Renal cortical epithelial cell (primary cell): ENCODE measurements around the gene RAB8B. TPM values are rescaled to one million over a fixed set of nuclear protein-coding genes. Genes with fewer than 3 reads are reported as not detected.

ENCODE experiments used
- DNase-seq: peaks from one replicate; pipeline ENCODE4 v3.0.0-alpha.2; 2011; ENCODE audit warnings: low read depth
- total RNA-seq: library from RNA; depleted of rRNA; stranded (reverse); fragments of >200 nt; gene quantifications from 2 replicates; pipeline ENCODE4 v1.2.3, GENCODE V29; 2014

RAB8B gene
- total RNA-seq, 1 donor from 2014 or later, result 54.8 TPM

DNA sequence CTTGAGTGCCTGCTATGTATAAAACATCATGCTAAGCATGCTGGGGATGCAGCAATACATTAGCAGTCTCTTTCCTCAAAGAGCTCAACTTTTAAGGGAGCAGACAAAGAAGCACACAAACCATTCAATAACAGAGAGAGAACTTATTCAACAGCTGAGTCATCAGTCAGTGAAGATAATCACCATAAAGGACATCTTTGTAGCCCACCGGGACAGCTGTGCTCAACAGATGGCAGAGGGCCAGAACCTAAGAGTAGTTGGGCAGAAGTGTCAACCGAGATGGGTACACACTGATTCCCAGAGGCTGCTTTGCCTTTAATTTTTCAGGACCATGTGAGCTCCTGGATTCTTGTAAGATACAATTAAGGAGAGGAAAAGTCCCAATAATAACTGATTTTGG lies 4.2 kb upstream of the RAB8B start:
- DNase-seq, result no peak

DNA sequence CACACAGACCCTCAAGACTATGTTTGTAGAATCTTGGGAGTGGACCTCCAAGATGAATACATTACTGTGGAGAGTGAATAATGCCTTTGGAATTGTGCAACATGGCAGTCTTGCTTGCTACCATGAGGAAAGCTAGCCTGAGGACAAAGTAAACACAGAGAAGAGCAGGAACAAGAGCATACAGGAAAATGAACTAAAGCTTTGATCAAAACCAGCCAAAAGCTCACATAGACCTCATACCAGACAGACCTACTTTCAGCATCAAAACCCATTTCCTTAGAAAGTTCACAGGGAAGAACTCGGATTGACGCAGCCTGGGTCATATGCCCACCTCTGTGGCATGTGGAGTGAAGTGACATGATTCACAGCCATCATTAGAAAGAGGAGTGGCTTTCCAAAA lies 3.3 kb upstream of the RAB8B start:
- peak; percentile 88 for DNase-seq

DNA sequence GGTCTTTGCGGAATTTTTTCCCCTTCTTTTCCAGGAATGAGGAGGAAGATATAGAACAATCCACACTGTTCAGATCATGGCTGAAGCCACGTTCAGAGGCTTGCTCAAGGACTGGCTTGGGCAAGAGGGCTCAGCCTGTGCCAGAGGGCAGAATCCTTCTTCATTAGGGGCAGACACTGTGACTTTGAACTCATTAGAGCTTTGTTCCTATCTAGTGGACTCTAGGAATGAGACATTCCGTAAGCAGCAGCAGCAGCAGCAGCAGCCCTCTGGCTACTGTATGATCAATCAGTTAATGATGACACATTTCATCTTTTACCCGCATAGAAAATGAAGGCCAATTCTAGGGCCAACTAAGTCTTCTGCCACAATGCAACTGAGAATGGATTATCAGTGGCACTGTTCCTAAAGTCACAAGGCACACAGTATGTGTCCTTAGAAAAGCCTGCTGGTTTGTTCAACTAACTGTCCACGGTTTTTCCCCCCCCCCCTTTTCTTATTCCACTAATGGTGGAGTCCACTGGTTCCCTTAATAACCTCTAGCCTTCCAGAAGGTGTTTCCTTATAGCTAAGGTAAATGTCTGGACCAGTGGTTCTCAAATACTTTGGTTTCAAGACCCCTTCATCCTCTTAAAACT lies 1.7 kb upstream of the RAB8B start:
- DNase-seq, result peak; percentile 50

DNA sequence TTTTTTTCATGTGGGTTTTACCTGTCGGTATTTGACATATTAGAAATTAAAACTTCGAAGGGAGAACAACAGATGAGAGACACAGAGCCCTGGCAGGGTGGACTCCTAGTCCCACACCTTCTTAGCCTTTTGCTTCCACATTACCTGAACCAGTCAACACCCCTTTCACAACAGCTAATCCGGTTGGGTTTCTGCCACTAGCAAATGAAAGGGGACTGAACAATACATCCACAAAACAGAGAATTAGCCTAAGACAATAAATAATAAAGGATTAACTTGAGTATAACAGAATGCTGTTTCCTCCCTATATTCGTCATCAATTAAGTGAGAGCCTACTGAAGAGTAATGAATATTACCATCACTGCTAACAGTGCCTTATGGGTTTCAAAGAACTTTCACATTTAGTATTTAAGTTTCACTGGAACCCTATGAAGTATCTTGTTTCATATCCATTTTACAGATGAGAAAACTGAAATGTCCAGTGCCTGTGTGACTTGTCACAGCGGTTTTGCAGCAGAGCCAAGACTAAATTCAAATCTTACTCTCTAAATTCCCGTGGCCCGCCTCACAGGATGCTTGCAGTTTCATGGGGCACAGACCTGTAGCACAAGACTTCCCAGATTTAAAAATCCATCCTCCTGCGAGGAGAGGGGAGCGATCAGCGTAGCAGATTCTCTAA lies 1.0 kb upstream of the RAB8B start:
- DNase-seq, result no peak

DNA sequence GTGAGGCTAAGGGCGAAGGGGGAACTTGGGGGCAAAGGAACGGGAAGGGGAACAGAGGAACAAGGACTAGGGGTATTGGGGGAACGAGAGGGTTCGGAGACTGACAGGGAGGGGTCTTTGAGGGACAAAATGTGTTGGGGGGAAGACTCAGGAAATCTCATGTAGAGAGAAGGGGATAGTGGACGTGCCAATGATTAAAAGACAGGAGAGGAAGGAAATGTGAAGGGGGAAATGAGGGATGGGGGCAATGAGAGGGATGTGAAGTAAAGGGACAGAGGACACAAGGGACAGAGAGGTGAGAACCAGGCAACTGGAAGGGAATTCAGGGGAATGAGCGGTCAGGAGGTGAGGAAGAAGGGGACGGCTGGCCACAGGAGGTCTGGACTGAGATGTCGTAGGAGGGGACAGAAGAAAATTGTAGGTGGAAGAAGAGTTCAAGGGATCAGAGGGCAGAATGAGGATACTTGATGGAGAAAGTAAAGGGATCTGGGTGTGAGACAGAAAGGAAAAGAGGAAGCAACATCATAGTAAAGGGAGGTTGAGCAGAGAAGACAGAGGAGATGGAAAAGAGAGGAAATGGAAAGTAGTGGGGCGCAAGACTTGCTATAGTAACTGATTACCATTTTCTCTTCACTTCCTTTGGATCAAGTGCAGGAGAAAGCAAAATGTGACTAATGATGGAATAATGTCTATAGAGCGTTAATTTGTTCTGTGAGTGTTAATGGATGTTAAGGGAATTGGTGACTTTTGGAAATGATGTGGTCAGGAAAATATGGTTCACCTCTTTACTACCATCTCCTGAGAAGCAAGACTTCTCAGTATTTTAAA lies 749 bp downstream of the RAB8B start:
- DNase-seq, result peak; percentile 70

DNA sequence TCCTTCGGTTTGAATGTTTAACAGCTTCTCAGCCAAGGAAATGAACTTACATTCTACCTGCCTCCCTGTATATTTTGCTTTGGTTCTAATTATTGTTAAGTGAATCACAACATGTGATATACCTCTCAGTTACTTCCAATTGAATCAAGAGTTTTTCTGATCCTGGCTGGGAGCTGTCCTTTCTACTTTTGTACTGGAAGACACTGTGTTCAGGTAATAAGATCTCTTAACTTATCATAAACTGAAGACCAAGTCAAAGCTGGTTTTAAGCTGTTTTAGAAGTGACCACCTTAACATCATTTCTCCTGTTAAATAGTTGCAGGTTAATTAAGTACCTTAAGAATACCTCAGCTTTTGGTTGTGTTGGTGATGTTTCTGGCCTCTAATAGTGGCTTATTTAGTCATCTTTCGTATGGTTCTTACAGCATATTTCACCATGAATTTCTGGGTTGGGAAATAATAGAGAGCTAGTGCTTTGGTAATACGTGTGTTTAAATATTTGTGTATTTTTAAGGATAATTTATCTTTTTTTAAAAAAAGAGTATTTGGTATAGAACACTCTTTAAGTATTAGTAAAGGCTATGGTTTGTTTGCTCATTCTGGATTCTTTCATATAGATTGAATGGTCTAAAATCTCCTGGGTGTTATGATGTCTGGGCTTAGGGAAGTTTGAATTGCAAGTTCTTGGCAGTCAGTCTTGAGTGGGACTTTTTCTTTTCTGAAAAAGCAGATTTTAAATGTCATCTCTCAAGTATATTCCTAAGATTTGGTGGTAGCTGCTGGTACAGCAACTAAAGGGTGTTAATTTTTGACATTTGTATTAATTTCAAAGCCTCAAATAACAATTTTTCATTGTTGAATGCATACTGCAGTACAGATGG lies 1.6 kb downstream of the RAB8B start:
- no peak for DNase-seq

DNA sequence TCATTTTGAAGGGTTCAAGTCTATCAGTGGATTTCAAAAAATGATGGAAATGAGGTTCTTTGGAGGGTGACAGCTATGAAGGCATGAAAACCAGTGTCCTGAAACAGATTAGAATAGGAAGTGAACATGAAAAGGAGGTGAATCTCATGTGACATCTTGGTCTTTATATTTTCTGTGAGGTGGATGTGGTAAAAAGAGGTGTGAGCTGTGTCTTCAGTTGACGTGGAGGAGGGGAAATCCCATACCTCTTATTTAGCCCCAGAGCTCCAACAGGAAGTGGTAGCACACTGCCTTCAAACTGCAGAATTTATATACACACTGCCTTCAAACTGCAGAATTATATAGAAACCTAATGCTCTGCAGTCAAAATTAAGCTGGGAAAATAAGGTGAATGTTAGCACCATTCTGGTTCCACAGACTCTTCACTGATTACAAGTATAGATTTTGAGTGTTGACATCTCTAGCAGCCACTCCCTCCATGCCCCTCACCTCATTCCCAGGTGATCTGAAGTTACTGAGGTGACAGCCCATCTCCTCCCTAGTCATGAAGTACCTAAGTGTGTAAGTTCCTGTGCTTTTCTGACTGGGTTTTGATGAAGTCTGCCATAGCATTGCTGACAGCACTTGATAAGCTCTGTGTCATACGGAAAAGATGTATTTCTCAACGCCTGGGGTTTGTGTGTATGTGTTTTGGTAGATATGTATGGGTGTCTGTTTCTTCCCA lies 2.7 kb downstream of the RAB8B start:
- DNase-seq, result no peak

DNA sequence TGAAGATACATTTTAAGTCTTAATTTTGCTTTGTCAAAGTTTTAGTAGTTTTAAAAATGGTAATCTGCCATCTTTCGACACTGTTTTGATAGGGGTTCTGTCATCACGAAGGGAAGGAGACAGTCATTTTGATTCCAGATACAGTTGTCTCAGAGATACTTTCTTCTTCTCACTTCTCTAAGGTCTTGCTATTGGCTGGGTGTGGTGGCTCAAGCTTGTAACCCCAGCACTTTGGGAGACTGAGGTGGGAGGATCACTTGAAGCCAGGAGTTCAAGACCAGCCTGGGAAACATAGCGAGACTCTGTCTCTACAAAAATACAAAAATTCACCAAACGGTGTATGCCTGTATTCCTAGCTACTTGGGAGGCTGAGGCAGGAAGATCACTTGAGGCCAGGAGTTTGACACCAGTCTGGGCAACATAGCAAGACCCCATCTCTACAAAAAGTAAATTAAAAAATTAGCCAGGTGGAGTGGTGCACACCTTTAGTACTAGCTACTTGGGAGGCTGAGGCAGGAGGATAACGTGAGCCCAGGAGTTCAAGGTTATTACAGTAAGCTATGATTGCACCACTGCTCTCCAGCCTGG lies 3.3 kb downstream of the RAB8B start:
- no peak for DNase-seq

DNA sequence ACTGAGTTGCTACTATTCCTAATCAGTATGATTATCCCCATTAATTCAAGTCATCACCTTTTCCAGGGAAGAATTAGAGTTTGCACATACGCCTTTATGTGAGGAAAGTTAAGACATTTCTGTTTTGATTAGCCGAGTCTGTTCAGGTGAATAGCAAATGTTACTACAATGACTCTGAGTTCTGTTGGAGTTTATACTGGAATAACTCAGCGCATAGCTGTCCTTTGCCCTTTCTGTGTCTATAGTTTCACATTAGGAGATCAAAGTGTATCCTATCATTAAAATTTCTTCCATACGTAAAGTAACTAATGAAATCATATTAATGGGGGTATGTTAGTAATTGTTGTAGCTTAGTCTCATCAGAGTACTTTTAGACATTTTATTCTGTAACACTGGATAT lies 4.9 kb downstream of the RAB8B start:
- DNase-seq, result no peak

DNA sequence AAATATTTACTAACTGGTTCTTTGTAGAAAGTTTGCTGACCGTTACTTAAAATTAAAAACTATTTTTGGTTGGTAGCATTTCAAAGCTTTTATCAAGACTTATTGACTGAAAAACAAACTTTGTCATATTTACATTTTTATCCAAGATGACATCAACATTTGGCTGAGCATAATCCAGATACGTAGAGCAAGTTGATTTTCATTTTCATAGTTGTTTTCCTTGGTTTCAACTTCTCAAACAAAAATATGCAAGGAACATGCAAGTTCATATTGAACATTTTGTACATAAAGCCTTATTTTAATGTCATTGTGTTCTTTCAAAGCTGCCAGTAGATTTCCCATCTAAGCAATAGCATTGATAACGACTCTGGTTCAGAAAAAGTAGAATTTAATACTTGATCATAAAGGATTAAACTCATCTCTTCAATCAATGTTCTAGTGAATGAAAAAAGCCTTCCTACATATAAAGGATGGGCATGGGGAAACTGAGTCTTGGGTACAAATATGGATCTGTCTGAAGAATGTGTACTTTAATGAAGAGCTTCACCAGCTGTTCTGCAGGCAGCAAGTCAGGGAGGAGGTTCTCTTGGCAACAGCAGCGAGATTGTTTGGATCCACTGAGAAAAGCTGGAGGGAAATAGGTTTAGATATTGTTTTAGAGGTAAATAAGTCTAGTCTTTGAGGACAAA lies 5.6 kb downstream of the RAB8B start:
- no peak for DNase-seq

DNA sequence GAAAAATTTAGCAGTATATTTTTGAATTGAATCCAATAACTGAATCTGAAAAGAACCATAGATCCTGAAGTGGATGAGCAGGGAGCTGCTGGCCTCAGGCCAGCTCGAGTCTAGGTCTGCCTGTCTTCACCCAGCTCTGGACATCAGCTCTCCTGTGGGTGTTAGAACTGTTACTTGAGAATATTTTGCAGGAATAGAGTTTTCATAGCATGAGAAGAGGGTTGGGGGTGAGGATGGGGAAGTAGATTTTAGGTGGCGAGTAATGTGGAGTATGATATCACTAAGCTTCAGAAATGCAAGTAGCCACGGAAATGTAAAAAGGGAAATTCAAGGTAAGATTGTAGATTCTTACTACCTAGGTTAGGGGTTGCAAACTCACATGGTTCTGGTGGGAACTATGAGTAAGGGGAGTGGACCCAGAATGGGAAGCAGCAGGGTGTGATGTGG lies 6.2 kb downstream of the RAB8B start:
- DNase-seq, result no peak

DNA sequence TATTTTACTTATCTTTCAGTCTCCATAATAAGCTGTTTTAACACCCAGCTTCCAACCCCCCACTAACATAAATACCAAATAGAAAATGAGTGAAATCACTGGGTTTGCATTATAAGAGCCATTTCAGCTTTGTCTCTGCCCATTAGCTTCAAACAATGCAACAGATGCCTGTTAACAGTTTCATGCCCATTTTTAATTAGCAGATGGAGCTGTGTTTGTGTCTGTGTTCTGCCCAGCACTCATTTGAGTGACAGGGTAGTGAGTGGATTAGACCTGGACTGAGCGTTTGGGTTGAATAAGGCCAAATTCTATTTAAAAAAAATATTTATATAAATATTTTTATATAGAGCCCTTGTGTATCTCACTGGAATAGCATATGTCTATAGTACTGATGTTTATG lies 7.4 kb downstream of the RAB8B start:
- DNase-seq, result no peak

DNA sequence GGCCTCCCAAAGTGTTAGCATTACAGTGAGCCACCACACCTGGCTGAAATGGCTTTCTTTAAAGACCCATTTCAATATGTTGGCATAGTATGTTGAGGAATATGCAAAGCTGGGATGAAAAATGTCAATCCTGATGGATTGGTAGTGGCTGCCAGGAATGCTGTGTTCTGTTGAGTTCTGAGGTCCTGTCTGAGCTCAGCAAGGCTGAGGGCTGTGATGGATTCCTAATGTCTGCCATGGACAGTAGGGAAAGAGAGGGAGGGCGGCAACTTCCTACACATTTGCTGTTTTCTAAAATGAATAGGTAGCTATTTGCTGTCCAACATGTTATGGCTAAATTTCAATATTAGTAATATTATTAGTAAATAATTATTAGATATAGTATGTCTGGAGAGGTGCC lies 8.2 kb downstream of the RAB8B start:
- DNase-seq, result no peak

DNA sequence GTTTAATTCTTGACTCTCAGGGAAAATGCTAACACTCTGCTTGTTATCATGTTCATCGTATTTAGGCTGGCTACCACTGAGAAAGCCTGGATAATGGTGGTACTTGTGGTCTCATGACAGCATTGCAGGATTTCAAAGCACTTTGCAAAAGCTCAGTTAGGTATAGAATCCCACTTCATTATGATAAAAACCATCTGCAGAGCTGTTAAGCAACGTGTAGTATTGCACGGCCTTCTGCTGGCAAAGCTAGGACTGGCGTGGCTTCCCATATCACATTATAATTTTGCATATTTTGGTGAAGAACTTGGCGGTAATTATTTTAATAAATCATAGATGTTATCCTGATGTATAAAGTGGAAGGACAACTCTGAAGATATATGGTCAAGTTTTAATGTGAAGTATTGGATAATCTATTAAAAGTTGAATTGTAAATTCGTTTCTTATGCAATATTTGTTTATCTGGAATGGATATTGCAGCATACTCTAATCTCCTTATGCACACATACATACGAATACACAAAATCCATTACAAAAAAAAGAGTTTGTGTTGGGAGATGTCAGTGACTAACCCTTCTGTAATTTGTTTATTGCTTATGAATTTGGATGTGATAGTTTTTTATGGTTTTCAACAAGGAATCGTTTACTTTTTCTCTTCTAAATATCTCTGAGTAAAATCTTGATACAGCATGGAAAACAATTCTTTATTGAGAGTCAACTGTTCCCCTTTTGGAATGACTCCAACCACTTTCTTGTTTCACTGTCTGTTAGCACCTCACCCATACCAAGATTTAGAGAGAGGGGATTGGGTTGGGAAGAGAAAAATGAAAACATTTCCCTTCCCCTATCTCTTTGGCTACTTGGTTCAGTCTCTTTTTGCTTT lies 9.2 kb downstream of the RAB8B start:
- no peak for DNase-seq

DNA sequence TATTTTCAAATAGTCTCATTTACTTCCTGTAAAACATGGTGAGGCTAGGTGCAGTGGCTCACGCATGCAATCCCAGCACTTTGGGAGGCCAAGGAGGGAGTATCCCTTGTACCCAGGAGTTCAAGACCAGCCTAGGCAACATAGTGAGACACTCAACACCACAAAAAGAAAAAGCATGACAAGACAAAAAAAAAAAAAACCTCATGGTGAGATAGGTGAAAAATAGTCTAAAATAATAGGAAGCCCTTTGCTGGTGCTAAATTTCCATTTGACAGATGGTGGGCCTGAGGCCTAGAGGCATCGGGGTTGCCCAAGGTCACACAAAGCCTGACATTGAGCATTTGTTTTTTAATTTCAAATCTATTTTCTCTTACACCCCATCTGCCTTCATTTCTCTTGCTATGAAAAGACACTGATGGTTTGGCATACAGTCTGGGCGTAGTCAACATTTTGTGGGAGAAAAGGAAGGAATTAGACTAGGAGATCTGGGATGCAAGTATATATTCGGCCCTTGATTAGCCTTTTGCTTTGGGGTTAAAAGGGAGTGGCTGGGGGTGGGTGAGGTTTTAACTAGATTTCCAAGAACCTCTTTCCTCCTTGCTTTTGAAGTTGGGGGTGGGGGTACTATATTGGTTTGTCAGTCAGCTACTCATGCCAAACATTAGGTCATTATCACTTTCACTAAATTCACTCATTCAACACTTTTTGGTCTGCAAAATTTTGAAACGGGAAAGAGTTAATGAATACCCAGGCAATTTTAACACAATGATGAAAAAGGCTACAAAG lies 11.3 kb downstream of the RAB8B start:
- no peak for DNase-seq

DNA sequence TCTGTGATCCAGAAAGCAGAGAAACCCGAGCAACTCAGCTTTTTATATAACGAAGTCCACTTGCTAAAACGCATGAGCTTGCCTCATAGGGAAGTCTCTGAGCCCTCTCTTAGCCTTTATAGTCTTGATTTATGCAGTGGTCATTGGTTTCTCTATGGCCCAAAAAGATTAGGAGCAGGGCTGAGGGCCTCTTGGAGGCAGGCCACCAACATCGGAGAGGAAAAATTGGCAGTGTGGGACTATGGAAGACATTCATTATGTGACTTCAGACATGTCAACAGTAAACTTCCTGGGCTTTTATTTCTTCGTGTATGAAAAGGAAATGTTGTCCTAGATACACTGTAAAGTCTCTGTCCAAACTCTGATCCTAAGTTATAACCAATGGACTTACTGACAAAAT lies 13.5 kb downstream of the RAB8B start:
- DNase-seq, result no peak

DNA sequence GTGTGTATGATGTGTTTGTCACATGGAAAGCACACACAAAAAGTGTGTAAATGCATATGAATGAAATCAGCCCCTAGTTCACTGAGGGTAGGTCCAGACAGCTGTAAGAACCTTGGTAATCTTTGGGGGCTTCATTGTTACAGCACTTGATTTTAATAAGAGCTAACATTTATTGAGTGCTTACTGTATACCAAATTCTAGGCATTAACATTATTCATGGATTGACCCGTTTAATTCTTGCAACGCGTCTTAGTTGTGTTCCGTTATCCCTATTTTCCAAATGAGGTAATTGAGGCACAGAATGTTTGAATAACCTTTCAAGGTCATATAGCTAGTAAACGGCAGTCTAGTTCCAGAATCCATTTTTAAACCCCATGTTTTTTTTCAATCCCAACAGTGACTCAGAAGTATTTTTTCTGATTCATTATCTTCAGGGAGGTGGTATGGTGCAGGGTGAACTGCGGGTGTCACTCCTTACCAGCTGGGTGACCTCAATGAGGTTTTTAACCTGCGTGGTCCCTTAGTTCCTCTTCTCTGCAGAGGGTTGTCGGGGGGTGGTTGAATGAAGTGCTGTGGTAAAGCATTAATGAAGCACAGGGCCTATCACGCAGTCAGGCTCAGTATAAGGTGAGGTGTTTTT lies 14.2 kb downstream of the RAB8B start:
- DNase-seq, result peak; percentile 47

DNA sequence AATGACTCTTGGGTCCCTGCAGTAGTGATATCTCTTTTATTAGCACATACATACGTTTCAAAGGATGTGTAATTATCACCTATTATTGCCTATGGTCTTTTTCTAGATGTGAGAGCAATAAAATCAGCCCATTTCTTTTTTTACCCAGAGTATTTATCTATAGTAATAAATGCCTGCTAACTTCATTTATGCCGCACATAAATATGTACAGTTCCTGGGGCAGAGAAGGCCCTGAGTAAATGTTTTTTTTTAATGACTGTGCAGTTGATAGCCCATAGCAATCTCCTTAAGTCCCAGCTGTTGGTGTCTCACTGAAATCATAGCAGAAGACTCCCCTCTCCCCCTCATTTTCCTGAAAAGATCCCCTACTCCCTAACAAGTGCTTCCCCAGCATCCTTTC lies 16.7 kb downstream of the RAB8B start:
- no peak for DNase-seq
